HG03175 (cell line): Measurements from ENCODE around the gene MLLT1.

Source experiments
- ATAC-seq: cut with Tn5 transposase; IDR thresholded peaks from one replicate; pipeline ENCODE4 v1.9.1; 2021; ENCODE audit warnings: mild to moderate bottlenecking, moderate library complexity; ENCODE audit not compliant: unreplicated experiment

The MLLT1 gene

DNA sequence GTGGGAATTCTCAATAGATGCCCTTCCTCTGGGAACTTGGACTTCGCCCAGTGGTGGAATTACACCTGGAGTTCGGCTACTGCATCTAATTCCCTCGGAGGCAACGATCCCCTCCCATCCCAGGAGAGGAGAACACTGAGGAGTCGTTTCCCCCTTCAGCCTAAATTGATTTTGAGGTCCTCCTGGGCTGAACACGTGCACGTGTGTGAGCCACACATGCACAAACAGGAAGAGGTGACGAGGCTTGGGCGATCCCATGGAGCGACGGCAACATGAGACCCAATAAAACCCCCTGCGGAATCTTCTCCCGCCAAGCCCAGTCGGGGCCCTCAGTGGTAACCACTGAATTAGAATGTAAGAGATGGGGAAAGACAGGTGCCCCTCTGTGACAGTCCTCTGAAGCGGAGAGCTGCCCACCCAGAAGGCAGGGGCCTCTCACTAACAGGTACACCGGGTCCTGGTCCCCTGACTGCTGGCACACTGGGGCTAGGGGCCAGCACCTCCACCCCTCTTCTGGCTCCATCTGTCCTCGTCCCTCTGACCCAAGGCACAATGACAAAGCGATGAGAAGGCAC, 4.5 kb downstream of the MLLT1 start:
- ATAC-seq = no peak

DNA sequence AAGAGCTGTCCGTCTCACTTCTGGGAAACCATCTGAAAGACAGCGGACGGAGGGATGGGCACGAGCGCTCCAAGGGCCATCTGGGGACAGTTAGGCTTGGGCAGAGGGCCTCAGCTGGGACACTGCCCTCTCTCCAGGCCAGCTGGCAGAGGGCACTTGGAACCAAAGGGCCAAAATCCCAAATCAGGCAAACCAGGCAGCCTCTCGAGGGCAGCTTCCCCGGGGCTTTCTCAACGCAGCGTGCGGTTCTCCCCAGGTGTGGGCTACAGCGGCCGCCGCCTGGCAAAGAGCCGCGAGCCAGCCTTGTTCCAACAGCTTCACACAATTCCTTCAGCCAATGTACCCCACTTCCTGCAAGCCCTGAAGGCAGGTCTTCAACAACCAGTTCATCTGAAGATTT, 5.0 kb downstream of the MLLT1 start:
- no peak for ATAC-seq

DNA sequence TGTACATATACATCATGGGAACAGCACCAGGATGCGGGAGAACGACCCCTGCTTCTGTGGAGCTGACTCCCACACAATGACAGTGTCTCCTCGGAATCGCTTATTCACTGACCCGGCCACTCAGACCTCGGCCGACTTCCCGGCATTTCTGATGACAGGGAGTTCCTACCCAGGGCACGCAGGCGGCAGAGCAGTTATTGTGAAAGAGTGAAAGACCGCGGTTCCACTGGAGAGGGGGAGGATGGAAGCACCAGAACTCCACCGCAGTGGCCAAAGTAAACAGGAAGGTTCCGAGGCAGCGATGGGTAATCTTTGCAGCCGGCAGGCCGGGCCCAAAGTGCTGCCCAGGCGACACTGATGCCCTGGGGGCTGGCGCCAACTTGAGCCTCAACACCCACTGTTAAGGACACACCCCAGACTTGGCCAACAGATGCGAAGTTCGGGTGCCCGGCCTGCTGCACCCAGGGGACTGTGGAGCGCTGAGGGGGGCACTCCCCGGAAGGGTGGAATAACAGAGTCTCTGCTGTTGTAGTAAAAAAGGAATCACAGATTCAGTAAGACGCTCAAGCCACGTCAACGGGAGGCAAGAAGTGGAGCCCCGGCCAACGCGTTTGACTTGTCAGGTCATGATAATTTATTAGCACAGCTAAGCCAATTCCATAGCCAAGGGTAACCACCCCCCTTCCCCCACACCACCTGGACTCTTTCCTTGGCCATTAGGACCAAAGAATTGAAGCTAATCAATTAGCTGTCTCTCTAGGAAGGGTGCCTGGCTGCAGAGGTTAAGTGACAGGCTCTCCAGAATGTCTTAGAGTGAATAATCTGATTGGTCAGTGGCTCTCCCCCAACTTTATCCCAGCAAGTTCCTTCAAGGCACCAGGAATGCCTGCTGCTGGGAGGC, 5.8 kb downstream of the MLLT1 start:
- ATAC-seq = no peak

DNA sequence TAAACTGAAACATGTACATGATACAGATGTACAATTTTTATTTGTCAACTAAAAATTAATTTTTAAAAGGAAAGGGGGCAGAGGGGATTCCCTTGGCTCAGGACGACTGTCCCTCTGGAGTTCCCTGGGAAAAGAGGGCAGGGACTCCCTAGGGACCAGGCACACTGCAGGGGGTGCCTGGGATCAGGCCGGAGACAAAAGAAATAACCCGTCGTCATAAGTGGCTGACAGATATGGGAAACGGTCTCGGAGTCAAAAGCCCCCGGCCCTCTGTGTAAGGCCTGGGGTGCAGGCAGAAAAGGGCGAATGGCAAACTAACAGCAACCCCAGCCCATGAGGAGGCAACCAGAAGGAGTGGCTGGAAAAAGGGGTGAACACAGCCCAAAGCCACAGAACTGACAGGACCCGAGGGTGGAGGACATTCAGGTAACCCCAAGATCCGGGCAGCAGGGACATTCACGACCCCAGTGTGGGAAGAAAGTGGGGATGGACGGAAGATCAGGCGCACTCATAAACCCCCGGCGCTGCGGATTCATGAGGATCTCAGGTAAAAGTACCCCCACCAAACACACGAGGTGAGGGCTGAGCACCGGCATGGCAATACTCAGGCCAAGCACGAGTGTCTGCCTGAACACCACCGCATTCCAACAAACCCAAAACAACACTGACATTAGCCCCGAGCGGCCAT, 6.7 kb downstream of the MLLT1 start:
- no peak for ATAC-seq

DNA sequence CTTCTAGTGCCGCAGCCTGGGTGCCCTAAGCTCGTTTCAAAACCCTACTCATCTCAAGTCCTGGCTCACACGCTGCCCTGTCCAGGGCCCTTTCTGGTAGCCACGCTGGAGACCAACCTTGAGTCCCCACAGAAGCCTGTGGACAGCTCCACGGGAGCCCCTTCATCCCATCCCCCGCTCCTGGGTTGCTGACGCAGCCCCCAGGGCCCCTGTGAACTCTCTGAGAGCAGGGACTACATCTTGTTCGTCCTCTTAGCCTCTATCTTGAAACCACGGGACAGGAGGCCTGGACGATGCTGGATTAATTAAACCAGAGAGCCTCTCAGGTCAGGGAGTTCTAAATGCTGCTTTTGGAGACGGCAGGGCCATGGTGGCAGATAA, 7.4 kb downstream of the MLLT1 start:
- no peak for ATAC-seq

DNA sequence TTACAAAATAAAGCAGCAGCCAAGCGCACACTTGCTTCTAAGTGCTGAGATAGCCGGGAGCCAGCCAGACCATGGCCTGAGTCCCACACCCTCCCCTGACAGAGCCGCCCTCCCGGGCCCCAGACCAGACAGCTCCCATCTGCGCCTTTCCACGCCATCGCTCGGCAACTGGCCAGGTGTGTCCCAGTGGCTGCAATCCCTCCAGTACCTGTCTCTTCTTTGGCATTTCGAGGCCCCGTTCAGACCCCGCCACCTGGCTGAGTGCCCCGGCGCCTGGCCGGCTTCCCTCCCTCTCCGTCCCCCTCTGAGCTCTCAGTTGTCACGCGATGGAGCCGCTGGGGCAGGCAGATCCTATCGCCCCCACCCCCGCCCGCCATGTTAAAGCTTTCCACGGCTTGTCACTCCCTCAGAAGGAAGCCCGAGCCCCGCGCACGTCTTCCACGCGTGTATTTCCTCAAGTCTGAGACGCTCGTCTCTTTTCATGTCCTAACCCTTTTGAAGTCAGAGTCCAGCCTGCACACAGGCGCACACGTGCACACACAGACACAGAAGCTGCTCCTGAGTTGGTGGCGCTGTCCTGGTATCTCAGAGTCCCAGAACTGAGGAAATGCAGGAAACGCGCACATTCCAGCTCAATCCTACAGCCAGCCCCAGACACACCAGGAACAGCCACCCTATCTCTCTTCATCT, 7.9 kb downstream of the MLLT1 start:
- no peak for ATAC-seq

DNA sequence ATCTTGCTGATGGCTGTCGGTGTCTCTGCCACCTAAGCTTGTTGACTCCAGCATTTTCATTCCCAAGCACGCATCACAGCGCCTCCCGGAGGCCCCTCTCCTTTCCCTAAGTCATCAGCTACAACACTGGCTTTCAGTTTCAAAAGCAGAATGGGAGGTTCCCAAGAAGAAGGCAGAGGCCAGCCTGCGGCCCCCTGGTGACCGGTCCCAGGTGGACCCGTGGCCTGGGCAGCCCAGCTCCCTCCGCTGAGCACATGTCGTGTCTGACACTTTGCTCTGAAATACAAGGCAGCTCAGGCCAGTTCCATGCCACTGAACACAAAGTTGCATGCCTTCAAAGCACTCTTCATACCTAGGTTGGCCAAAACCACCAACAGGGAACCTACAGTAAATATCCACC, 8.5 kb downstream of the MLLT1 start:
- no peak for ATAC-seq

DNA sequence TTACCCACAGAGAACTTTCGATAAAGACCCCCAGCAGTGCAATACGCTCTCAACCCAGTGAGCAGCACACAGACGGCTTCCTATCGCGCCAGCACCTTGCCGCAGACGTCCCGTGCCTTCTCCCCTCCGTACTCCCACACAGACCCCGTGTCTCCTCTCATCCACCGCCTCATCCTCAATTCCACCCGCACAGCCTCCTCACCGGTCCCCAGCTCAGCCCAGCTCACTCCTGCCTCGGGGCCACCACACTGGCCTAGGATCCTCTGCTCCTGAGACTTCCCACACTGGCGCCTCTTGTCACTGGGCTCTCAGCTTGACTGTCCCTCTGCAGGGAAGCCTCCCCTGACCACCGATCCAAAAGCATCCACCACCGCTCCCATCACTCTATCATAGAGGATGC, 9.0 kb downstream of the MLLT1 start:
- no peak for ATAC-seq

DNA sequence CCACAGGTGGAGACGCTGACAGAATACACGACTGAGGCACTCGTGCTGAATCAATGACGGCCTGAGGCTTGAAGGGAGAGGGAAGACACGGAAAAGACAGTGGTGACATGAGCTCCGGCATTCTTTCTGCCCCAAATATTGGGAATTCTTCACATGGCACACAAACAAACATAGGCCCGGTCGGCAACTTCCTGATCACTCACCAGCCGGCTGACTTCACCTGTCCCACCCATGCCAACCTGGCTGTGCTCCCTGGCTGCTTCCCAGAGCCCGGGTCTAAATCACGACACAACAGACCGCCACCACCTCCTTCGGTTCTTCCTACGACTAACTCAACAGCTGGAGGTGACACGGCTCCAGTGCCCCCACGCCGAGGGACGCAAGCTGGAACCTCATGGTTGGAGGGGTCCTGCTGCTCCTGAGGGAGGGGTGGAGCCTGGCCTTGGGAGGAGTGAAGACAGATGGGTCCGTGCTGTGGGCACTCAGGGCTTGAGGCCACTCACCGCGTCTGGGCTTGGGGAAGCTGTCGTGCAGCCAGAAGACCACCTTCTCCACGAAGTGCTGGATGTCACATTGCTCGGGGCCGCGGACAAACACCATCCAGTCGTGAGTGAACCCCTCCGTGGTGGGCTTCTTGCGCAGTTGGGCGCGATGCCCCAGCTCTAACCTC, 9.6 kb downstream of the MLLT1 start:
- no peak for ATAC-seq

DNA sequence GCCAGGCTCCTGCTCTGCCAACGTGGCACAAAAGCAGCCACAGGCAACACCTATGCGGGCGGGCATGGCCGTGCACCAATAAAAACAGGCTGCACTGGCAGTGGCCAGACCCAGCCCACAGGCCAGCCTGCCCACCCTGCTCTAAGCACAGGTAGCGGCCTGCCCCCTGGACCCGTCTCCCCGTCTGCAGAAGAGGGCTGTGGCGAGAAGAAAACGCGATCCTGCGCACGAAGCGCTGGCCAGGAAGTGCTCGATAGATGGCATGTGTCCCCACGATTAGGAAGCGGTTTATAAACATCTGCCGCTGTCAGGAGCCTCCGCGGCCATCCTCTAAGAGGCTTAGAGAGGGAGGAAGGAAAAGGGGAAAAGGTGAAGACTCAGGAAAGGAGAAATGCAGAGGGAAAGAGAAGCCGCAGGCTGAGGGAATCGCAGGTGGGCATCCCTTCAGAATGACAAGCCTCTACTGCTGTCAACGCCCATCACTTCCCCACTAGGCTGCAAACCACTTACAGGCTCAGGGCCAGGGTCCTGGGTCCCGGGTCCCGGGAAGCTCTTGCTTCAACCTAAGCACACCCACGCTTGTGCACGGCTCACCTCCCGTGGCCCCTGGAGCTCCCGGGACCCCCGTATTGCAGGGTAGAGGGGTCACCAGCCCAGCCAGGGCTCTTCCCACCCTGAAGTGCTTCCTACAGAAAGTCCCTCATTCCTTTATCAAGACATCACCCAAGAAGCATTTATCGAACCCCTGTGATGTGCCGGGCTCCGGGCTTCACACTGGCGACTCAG, 10.5 kb downstream of the MLLT1 start:
- ATAC-seq = no peak

DNA sequence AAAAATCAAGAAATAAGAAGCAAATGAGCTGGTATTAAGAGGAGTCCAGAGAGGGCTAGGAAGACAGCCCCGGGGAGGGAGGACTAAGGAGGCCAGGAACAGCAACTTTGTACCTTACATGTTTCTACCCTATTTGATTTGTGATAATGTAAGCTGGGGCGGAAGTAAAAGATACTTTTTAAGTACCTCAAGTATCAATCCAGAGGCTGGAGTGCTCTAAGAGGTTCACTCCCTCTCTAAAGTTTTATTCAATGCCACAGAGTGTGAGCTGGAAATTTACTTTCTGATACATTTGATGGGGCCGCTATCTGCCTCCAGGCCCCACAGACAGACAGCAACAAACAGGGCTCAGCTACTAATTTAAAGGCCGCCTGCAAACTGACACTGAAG, 11.4 kb downstream of the MLLT1 start:
- no peak for ATAC-seq

DNA sequence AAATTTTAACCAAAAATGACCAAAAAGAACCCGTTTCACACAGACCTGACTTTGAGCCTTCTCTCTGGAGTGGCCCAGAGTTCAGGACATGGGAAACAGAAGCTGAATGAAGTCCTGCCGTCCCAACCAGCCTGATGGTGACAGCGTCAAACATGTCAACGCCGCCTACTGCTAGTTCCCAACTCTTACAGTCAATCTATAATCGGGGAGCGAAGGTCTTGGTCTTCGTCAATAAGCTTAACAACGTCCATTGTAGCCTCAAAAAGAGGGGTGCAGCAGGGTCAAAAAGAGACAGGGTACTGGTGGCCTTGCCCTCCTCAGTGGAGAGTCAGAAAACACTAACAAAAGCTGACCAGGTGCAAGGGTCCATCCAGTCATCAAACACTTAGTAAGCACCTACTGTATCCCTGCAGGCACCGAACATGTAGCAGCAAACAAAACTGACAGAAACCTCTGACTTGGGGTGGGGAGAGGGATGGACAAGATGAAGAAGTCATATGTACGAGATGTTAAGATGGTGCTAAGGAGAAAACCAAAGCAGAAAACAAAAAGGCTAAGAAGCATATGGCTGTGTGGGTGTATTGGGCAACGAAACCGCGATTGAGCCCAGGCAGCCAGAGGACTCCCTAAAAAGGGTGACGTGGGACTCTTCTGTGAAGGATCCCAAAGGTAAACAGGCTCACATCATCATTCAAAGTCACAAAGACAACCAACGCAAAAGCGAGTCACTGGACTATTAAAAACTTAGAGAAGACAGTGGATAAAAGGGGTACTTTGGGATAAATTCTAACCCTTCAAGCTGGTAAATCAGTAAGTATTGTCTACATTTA, 12.0 kb downstream of the MLLT1 start:
- no peak for ATAC-seq

DNA sequence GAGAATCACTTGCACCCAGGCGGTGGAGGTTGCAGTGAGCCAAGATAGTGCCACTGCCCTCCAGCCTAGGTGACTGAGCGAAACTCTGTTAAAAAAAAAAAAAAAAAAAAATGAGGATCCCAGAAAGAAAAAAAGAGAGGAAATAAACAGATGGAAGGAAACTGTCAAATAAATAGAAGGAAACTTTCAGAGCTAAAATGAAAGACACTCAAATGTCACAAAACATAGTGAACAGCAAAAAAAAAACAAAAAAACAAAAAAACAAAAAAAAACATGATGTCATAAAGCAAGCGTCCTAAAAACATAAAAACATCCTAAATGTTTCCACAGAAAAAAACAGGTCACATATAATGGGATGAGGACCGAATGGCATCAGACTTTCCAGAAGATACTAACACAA, 15.0 kb downstream of the MLLT1 start:
- no peak for ATAC-seq

DNA sequence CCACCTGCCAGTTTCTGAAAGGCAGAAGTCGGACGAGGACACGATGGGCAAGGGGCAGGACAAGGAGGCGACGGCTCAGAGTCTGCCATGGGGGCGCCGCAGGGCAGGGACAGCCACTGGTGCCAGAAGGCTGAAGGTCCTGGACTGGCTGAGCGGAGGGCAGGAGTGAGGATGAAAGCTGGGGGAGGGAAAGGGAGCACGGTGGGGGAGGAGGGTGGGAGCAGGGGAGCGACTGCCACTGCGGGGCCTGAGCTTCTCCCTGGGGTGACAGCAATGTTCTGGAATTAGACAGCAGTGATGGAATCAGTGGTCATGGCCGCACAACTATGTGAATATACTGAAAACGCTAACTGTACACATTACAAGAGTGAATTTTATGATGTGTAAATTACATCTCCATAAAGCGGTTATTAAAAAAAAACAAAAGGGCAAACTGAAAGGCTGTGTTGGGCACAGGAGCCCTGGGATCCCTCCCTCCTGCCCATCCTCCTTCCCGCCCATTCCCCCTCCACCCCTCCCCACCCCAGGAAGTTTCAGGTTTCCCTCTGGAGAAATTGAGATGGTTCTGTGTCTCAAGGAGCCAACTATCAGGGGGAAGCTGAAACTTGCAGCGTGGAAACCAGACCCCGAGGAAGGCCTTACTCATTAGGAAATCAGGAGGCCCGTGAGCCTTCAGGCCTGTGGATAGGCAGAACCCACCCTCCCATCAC, 15.9 kb downstream of the MLLT1 start:
- no peak for ATAC-seq

DNA sequence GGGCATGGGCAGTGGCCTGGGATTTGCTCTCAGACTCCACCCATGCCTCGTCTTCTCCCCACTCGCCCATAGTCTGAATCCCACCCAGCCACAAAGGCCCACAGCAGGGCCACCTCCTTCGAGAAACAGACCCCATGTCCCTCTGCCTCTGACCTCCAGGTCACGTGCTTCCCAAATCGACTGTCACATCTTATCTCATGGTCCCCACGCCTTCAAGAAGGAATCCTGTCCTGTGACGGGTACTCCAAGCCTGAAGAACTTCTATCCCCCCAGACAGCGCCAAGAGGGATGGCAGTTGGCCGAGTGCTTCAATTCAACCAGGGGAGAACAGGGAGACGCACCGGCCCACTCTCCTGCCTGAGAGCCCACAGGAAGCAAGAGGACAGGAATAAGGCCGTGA, 16.5 kb downstream of the MLLT1 start:
- ATAC-seq = no peak

DNA sequence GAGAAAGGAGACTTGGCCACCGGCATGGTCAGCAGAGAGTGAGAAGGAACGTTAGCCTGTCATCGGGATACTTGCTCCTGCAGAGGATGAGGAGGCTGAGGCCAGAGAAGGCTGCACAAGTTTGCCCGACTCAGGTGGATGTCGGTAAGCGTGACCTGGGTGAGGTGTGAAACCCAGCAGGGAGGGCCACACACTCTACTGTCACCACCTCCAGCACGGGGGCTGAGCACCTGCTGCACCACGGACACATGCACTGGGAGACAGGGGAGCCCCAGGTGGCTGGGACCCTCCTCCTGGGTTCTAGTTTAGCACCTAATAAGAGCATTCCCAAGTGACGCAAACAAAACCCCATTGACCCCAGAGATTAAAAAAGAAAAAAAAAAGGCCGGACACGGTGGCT, 17.3 kb downstream of the MLLT1 start:
- no peak for ATAC-seq

DNA sequence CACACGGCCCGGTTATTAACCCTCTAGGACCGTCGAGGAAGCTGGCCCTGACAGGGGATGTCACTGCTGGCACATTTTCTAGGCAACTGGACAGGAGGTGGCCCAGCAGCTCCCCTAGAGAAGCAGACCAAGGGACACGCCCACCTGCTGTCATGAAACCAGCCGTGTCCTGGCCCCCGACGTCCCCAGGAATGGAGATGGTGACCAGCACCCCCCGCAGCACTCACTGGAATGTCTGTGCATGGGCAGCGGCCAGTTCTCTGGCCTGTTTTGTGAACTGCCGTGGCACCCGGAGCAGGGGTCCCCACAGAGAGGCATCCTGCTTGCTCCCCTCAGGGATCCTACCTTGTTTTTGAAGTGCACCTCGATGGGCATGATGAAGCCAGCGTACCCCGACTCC, 17.9 kb downstream of the MLLT1 start:
- no peak for ATAC-seq

DNA sequence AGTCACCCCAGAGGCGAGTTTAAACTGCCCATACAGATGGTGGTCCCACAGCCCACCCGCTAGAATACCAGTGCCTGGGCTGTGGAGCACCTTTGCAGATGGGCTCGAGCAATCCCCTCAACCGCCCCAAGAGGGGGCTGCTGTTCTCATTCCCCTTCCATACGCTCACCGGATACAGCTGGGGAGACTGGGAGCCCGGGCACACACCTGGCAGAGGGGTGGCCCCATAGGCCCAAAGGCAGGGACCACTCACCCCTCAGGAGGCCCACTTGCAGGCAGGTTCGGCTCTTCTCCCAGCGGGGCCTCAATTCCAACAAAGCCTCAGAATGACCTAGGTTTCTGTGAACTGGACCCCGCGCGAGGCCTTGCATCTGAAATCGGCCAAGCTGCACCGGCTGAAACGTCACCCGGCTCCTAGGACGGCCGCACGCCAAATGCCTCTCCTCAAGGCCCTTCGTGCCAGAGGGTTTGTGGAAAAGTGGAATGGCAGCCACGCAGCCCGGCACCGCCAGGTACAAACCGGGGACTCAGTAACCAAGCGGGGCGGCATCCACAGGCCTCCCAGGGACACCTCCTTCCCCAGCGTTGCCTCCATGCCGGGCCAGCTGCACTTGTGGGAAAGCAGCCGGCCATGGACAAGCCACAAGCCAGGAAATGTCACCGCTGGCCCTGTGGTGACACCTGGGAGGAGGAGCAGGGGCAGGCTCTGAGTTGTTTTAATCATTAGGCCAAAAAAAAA, 18.7 kb downstream of the MLLT1 start:
- ATAC-seq = no peak
